Right lobe of liver (tissue), 6 donors: Measurements from ENCODE around the gene MAPKAP1. TPM values are rescaled to one million over a fixed set of nuclear protein-coding genes. Genes with fewer than 3 reads are reported as not detected.

Experiments used
- ATAC-seq, 4 donors: fragments of 200-7000 bp; cut with Tn5 transposase; one replicate each; pipeline ENCODE4 v1.9.1; 2020; ENCODE audit warnings: mild to moderate bottlenecking in 4 of 4, moderate library complexity in 4 of 4
- DNase-seq, 3 donors: peaks; one replicate each; pipeline ENCODE4 v3.0.0-alpha.2; 2020
- H3K27ac ChIP-seq, 3 donors: fragments of 200-600 bp; one replicate each; pipeline ENCODE4 v1.8.0; 2022
- H3K27me3 ChIP-seq, 2 donors: fragments of 200-600 bp; one replicate each; pipeline ENCODE4 v1.8.0; 2022
- H3K36me3 ChIP-seq, 4 donors: fragments of 200-600 bp; sonication (generic) in 1 of 4; one replicate each; pipeline versions ENCODE4 v1.5.1 to v1.8.0; 2017 to 2022; ENCODE audit warnings: control low read depth in 1 of 4
- H3K4me1 ChIP-seq, 4 donors: fragments of 200-600 bp; sonication (generic) in 1 of 4; one replicate each; pipeline versions ENCODE4 v1.5.1 to v1.8.0; 2017 to 2022; ENCODE audit warnings: control low read depth in 1 of 4
- H3K4me3 ChIP-seq, 3 donors: fragments of 200-600 bp; one replicate each; pipeline ENCODE4 v1.8.0; 2022
- H3K9me3 ChIP-seq, 4 donors: fragments of 200-600 bp; sonication (generic) in 1 of 4; one replicate each; pipeline versions ENCODE4 v1.5.1 to v1.8.0; 2017 to 2022; ENCODE audit warnings: control low read depth in 1 of 4
- CTCF ChIP-seq, 4 donors: fragments of 200-600 bp in 3 of 4; fragments of 450-650 bp in 1 of 4; IDR thresholded peaks; one replicate each; pipeline versions ENCODE4 v1.5.1 to v1.8.0; 2016 to 2022; ENCODE audit warnings: antibody characterized with exemption in 4 of 4, mild to moderate bottlenecking in 2 of 4
- POLR2A ChIP-seq: fragments of 450-650 bp; IDR thresholded peaks from one replicate; pipeline ENCODE4 v1.6.1; 2017; ENCODE audit warnings: antibody characterized with exemption, mild to moderate bottlenecking
- WGBS: methylation state at CpG from one replicate; pipeline ENCODE4 v1.1.6; 2018; ENCODE audit warnings: low coverage, low lambda C conversion rate; ENCODE audit not compliant: insufficient coverage; ENCODE audit errors: missing lambda C conversion rate; 5-methylcytosine and 5-hydroxymethylcytosine counted together
- intact Hi-C, 2 donors: fragments of 100-400 bp; cut with DNase I; formaldehyde crosslinking; loops; one replicate each; pipeline versions ENCODE4 v1.11.2 to v1.14.1; 2022
- total RNA-seq, 6 experiments: library from RNA; depleted of rRNA in 2 of 6; stranded (reverse); fragments of >200 nt in 2 of 6; fragmentation: NEBNext Ultra II Directional in 3 of 6; extraction: Animal tissue kit (Norgen Biotek cat#: 25700) in 3 of 6; gene quantifications; one replicate each; pipeline versions ENCODE4 v1.1.0 to v1.2.4, GENCODE V29; 2016 to 2023
- donor health status: DM: no; HTN: yes; CAD: no.
- donor health status: DM: no; HTN: no; CAD: no.
- donor health status: DM: no; HTN: no; CAD: no.
- donor health status: DM: no; HTN: yes; CAD: no.
- donor health status: DM: no; HTN: yes; CAD: no.

Gene MAPKAP1
- total RNA-seq, 6 experiments from 2014 or later = 29.6 to 53.2 (median 48.3) TPM

- no peaks in the 10 kb centered on the region for H3K36me3 ChIP-seq
- TF ChIP-seq POLR2A (no peak), CTCF (IDR thresholded peaks at IDR 0.05) (no peak)
- 57% methylated on average over 7 of the region's 13 CpGs for WGBS
- DNase-seq = peak; percentile 58 to 72 (median 58)
- peak; percentile 92 to 98 (median 94) for ATAC-seq
- H3K4me3 ChIP-seq = peak overlapping the region; percentile 22 to 25 (median 23)
- intact Hi-C loops = no loop called here
- H3K27ac ChIP-seq = peak overlapping the region; percentile 58 to 75 (median 67)
- peaks cover 0 to 20% (median 2%) of the 10 kb centered on the region in 4 donors for H3K4me1 ChIP-seq
- no peaks in the 10 kb centered on the region for H3K9me3 ChIP-seq
- no peaks in the 10 kb centered on the region for H3K27me3 ChIP-seq
Measured at GRCh38 chr9:125513668-125514413, 193.2 kb downstream of the MAPKAP1 start.

- Histone ChIP-seq H3K27me3 (no peaks in the 10 kb centered on the region), H3K36me3 (no peaks in the 10 kb centered on the region), H3K27ac (peak overlapping the region; percentile 58 to 75 (median 67)), H3K4me1 (peaks cover 0 to 20% (median 2%) of the 10 kb centered on the region in 4 donors), H3K4me3 (peak overlapping the region; percentile 22 to 25 (median 23)), H3K9me3 (no peaks in the 10 kb centered on the region)
- no peak for TF ChIP-seq CTCF (IDR thresholded peaks at IDR 0.05)
- no peak for TF ChIP-seq POLR2A
- 36% methylated on average over 2 of the region's 2 CpGs for WGBS
- ATAC-seq = no peak
- intact Hi-C loops = no loop called here
- no peak for DNase-seq
Measured at GRCh38 chr9:125513303-125513667, 193.7 kb downstream of the MAPKAP1 start.

GRCh38 chr9:125511789-125512660, 195.0 kb downstream of the MAPKAP1 start:
- ATAC-seq (no peak), DNase-seq (no peak)
- no peaks in the 10 kb centered on the region for H3K27me3 ChIP-seq
- no peaks in the 10 kb centered on the region for H3K9me3 ChIP-seq
- H3K4me3 ChIP-seq = no peak overlapping the region
- no peaks in the 10 kb centered on the region for H3K36me3 ChIP-seq
- H3K27ac ChIP-seq = no peak overlapping the region
- WGBS = 78% methylated on average over 16 of the region's 18 CpGs
- TF ChIP-seq CTCF (IDR thresholded peaks at IDR 0.05) (no peak), POLR2A (no peak)
- peaks cover 0 to 20% (median 2%) of the 10 kb centered on the region in 4 donors for H3K4me1 ChIP-seq
- intact Hi-C loops = no loop called here

- intact Hi-C loops = no loop called here
- H3K27me3 ChIP-seq = no peaks in the 10 kb centered on the region
- WGBS = 71% methylated on average over 1 of the region's 1 CpG
- H3K9me3 ChIP-seq = no peaks in the 10 kb centered on the region
- no peaks in the 10 kb centered on the region for H3K36me3 ChIP-seq
- no peak overlapping the region for H3K27ac ChIP-seq
- ATAC-seq (no peak), DNase-seq (no peak)
- TF ChIP-seq CTCF (IDR thresholded peaks at IDR 0.05) (no peak), POLR2A (no peak)
- H3K4me1 ChIP-seq = peaks cover 0 to 20% (median 2%) of the 10 kb centered on the region in 4 donors
- no peak overlapping the region for H3K4me3 ChIP-seq
Measured at GRCh38 chr9:125510980-125511379, 196.0 kb downstream of the MAPKAP1 start.
